CD4-positive, alpha-beta T cell treated with Interleukin-12 subunit alpha and Interleukin-12 subunit beta, for 1 hour (primary cell): ENCODE measurements around the gene ZNF593.

ENCODE experiments used
- DNase-seq: peaks from one replicate; pipeline ENCODE4 v3.0.0-alpha.2; 2020

Gene ZNF593

GRCh38 chr1:26169669-26170471 is at the start of gene ZNF593:
TSS of gene ZNF593 (plus strand) at chr1:26169908. CDS start at chr1:26169984, 76 bp downstream.
- peak; percentile 92 for DNase-seq

GRCh38 chr1:26121854-26122773 is 47.6 kb upstream of the ZNF593 start:
- no peak for DNase-seq

- peak; percentile 36 for DNase-seq
These were observed 46.4 kb upstream of the ZNF593 start for GRCh38 chr1:26122988-26123973.

- DNase-seq, result no peak
These were observed 45.0 kb upstream of the ZNF593 start for GRCh38 chr1:26124418-26125331.

- no peak for DNase-seq
These were observed 44.3 kb upstream of the ZNF593 start for GRCh38 chr1:26125382-26125781.

GRCh38 chr1:26125946-26126320 is 43.8 kb upstream of the ZNF593 start:
- no peak for DNase-seq

- peak; percentile 87 for DNase-seq
These were observed 43.2 kb upstream of the ZNF593 start for GRCh38 chr1:26126321-26127084.

- DNase-seq, result peak; percentile 20
These were observed 42.2 kb upstream of the ZNF593 start for GRCh38 chr1:26127235-26128163.

- no peak for DNase-seq
These were observed 39.9 kb upstream of the ZNF593 start for GRCh38 chr1:26129778-26130177.

GRCh38 chr1:26130695-26131094 is 39.0 kb upstream of the ZNF593 start:
- no peak for DNase-seq

- no peak for DNase-seq
These were observed 37.4 kb upstream of the ZNF593 start for GRCh38 chr1:26132128-26132833.

- DNase-seq, result no peak
These were observed 36.9 kb upstream of the ZNF593 start for GRCh38 chr1:26132834-26133167.

- DNase-seq, result no peak
These were observed 35.2 kb upstream of the ZNF593 start for GRCh38 chr1:26134466-26134865.

GRCh38 chr1:26138974-26139558 is 30.6 kb upstream of the ZNF593 start:
- no peak for DNase-seq

- no peak for DNase-seq
These were observed 27.5 kb upstream of the ZNF593 start for GRCh38 chr1:26142159-26142558.

- peak; percentile 79 for DNase-seq
These were observed 24.4 kb upstream of the ZNF593 start for GRCh38 chr1:26145041-26145959.

- DNase-seq, result no peak
These were observed 23.8 kb upstream of the ZNF593 start for GRCh38 chr1:26145960-26146294.

GRCh38 chr1:26148887-26149286 is 20.8 kb upstream of the ZNF593 start:
- no peak for DNase-seq
